ENCODE results near the gene DAND5.
"Not testable (repeated sequence)": the region's sequence is repeated elsewhere in the genome, so short reads cannot be mapped to it uniquely, and the experiment has no call there.

The DAND5 gene

GRCh38 chr19:12955996-12956395, 13.4 kb upstream of the DAND5 start:
- no peak for TF ChIP-seq CTCF (IDR thresholded peaks at IDR 0.05; ENCODE audit: borderline replicate concordance, extremely low read depth, low read length, poor library complexity, severe bottlenecking)
- peaks cover 21% of the 10 kb centered on the region for H4K20me1 ChIP-seq (ENCODE audit: insufficient read depth, low read length)
- H2AFZ ChIP-seq (ENCODE audit: low read depth, low read length) = 0 out of 2 replicates have a peak overlapping the region, but pooled peaks have one; percentile 98
- H3K27ac ChIP-seq (ENCODE audit: low read length) = peak overlapping the region; percentile 87
- peaks cover 49% of the 10 kb centered on the region for H3K4me1 ChIP-seq (ENCODE audit: insufficient read depth, low read length)
- H3K4me3 ChIP-seq (ENCODE audit: low read depth in 1 of 2, low read length in 2 of 2) = peak overlapping the region; percentile 79 to 98
- no peak for DNase-seq
- peaks cover 52% of the 10 kb centered on the region for H3K36me3 ChIP-seq (ENCODE audit: insufficient read depth, low read length)
- H3K79me2 ChIP-seq (ENCODE audit: insufficient read depth, low read length) = peaks cover 63% of the 10 kb centered on the region
- H3K9me3 ChIP-seq (ENCODE audit: insufficient read depth, low read length, severe bottlenecking) = no peaks in the 10 kb centered on the region
- H3K9ac ChIP-seq (ENCODE audit: low read depth, low read length) = peak overlapping the region; percentile 92
- no peaks in the 10 kb centered on the region for H3K27me3 ChIP-seq (ENCODE audit: insufficient read depth, low read length, poor library complexity)
- peak overlapping the region; percentile 82 for H3K4me2 ChIP-seq (ENCODE audit: insufficient read depth, low read length)
- no peak for ATAC-seq (ENCODE audit: insufficient read depth, low read depth)

GRCh38 chr19:12956446-12957388, 12.7 kb upstream of the DAND5 start, which contains the start of gene GADD45GIP1:
GADD45GIP1 (minus strand) TSS chr19:12957223; CDS start chr19:12957212, 11 bp downstream.
- H3K79me2 ChIP-seq (ENCODE audit: insufficient read depth, low read length) = peaks cover 59% of the 10 kb centered on the region
- peaks cover 49% of the 10 kb centered on the region for H3K4me1 ChIP-seq (ENCODE audit: insufficient read depth, low read length)
- H4K20me1 ChIP-seq (ENCODE audit: insufficient read depth, low read length) = peaks cover 21% of the 10 kb centered on the region
- H3K27ac ChIP-seq (ENCODE audit: low read length) = peak within 1 kb of the TSS; percentile 87
- H3K4me3 ChIP-seq (ENCODE audit: low read depth in 1 of 2, low read length in 2 of 2) = peak within 1 kb of the TSS; percentile 79 to 98
- peak within 1 kb of the TSS; percentile 82 for H3K4me2 ChIP-seq (ENCODE audit: insufficient read depth, low read length)
- H2AFZ ChIP-seq (ENCODE audit: low read depth, low read length) = peak within 1 kb of the TSS; percentile 98
- no peaks in the 10 kb centered on the region for H3K27me3 ChIP-seq (ENCODE audit: insufficient read depth, low read length, poor library complexity)
- TF ChIP-seq CTCF (IDR thresholded peaks at IDR 0.05; ENCODE audit: borderline replicate concordance, extremely low read depth, low read length, poor library complexity, severe bottlenecking) (no peak), EZH2 (IDR thresholded peaks at IDR 0.05; ENCODE audit: borderline replicate concordance, low read depth, low read length, severe bottlenecking) (no peak)
- H3K9ac ChIP-seq (ENCODE audit: low read depth, low read length) = peak within 1 kb of the TSS; percentile 92
- ATAC-seq (ENCODE audit: insufficient read depth, low read depth) (peak; percentile 91), DNase-seq (peak; percentile 88)
- H3K9me3 ChIP-seq (ENCODE audit: insufficient read depth, low read length, severe bottlenecking) = no peaks in the 10 kb centered on the region
- peaks cover 47% of the 10 kb centered on the region for H3K36me3 ChIP-seq (ENCODE audit: insufficient read depth, low read length)

GRCh38 chr19:12957389-12957952, 11.9 kb upstream of the DAND5 start:
- Histone ChIP-seq H3K36me3 (ENCODE audit: insufficient read depth, low read length) (peaks cover 39% of the 10 kb centered on the region), H4K20me1 (ENCODE audit: insufficient read depth, low read length) (peaks cover 21% of the 10 kb centered on the region), H3K27ac (ENCODE audit: low read length) (peak overlapping the region; percentile 87), H3K9ac (ENCODE audit: low read depth, low read length) (peak overlapping the region; percentile 92), H3K79me2 (ENCODE audit: insufficient read depth, low read length) (peaks cover 52% of the 10 kb centered on the region), H3K4me1 (ENCODE audit: insufficient read depth, low read length) (peaks cover 47% of the 10 kb centered on the region), H3K4me3 (ENCODE audit: low read depth in 1 of 2, low read length in 2 of 2) (peak overlapping the region; percentile 79 to 98), H3K4me2 (ENCODE audit: insufficient read depth, low read length) (peak overlapping the region; percentile 82), H2AFZ (ENCODE audit: low read depth, low read length) (peak overlapping the region; percentile 98)
- ATAC-seq (ENCODE audit: insufficient read depth, low read depth); DNase-seq; H3K27me3 ChIP-seq (ENCODE audit: insufficient read depth, low read length, poor library complexity); H3K9me3 ChIP-seq (ENCODE audit: insufficient read depth, low read length, severe bottlenecking): not testable (repeated sequence)

GRCh38 chr19:12959481-12959880, 9.9 kb upstream of the DAND5 start:
- DNase-seq (no peak), ATAC-seq (ENCODE audit: insufficient read depth, low read depth) (no peak)
- H4K20me1 ChIP-seq (ENCODE audit: insufficient read depth, low read length) = peaks cover 9% of the 10 kb centered on the region

More at GRCh38 chr19:12959481-12959880, 9.9 kb upstream of the DAND5 start:
- TF ChIP-seq CTCF (IDR thresholded peaks at IDR 0.05; ENCODE audit: borderline replicate concordance, extremely low read depth, low read length, poor library complexity, severe bottlenecking) (no peak), EZH2 (IDR thresholded peaks at IDR 0.05; ENCODE audit: borderline replicate concordance, low read depth, low read length, severe bottlenecking) (no peak)
- no peak overlapping the region for H3K4me2 ChIP-seq (ENCODE audit: insufficient read depth, low read length)
- H3K27me3 ChIP-seq (ENCODE audit: insufficient read depth, low read length, poor library complexity) = no peaks in the 10 kb centered on the region
- no peak overlapping the region for H3K4me3 ChIP-seq (ENCODE audit: low read depth in 1 of 2, low read length in 2 of 2)
- H3K79me2 ChIP-seq (ENCODE audit: insufficient read depth, low read length) = peaks cover 33% of the 10 kb centered on the region
- no peak overlapping the region for H3K9ac ChIP-seq (ENCODE audit: low read depth, low read length)
- H3K4me1 ChIP-seq (ENCODE audit: insufficient read depth, low read length) = peaks cover 30% of the 10 kb centered on the region
- H3K36me3 ChIP-seq (ENCODE audit: insufficient read depth, low read length) = peaks cover 19% of the 10 kb centered on the region
- no peak overlapping the region for H2AFZ ChIP-seq (ENCODE audit: low read depth, low read length)
- no peaks in the 10 kb centered on the region for H3K9me3 ChIP-seq (ENCODE audit: insufficient read depth, low read length, severe bottlenecking)
- no peak overlapping the region for H3K27ac ChIP-seq (ENCODE audit: low read length)

Data from DND-41 (cell line).